Peyer's patch (tissue), 4 donors: ENCODE data around the gene CAMK1. TPM values are rescaled to one million over a fixed set of nuclear protein-coding genes. Genes with fewer than 3 reads are reported as not detected.

Experiments
- DNase-seq, 3 donors: peaks; one replicate each; pipeline ENCODE4 v3.0.0-alpha.2; 2017 to 2019
- H3K27ac ChIP-seq, 4 donors: fragments of 200-600 bp; sonication (generic); one replicate each; pipeline ENCODE4 v1.5.1; 2016 to 2019
- H3K27me3 ChIP-seq, 2 donors: fragments of 200-600 bp; sonication (generic); one replicate each; pipeline ENCODE4 v1.5.1; 2019
- H3K36me3 ChIP-seq, 3 donors: fragments of 200-600 bp; sonication (generic); one replicate each; pipeline ENCODE4 v1.5.1; 2016 to 2019
- H3K4me1 ChIP-seq, 4 donors: fragments of 200-600 bp; sonication (generic); one replicate each; pipeline ENCODE4 v1.5.1; 2016 to 2019
- H3K4me3 ChIP-seq, 4 donors: fragments of 200-600 bp; sonication (generic); 1 replicate in 3 of 4; 2 replicates in 1 of 4; pipeline ENCODE4 v1.5.1; 2016 to 2019; ENCODE audit warnings: mild to moderate bottlenecking in 1 of 4
- H3K9me3 ChIP-seq, 4 donors: fragments of 200-600 bp; sonication (generic); one replicate each; pipeline ENCODE4 v1.5.1; 2016 to 2019; ENCODE audit warnings: mild to moderate bottlenecking in 1 of 4
- POLR2A ChIP-seq, 2 donors: fragments of 450-650 bp; IDR thresholded peaks; one replicate each; pipeline ENCODE4 v1.5.1; 2017; ENCODE audit warnings: antibody characterized with exemption in 2 of 2, mild to moderate bottlenecking in 2 of 2, moderate library complexity in 2 of 2
- total RNA-seq, 4 donors: library from RNA; depleted of rRNA; stranded (reverse); fragments of >200 nt; gene quantifications; one replicate each; pipeline ENCODE4 v1.1.0, GENCODE V29; 2016
- TF ChIP-seq, protein P1 (sequence below), 6 experiments: fragments of 450-650 bp in 4 of 6; fragments of 200-600 bp in 2 of 6; sonication (generic) in 1 of 6; IDR thresholded peaks; one replicate each; pipeline ENCODE4 v1.5.1; 2017 to 2019; ENCODE audit warnings: antibody characterized with exemption in 6 of 6, mild to moderate bottlenecking in 3 of 6, moderate library complexity in 1 of 6

Gene CAMK1
- total RNA-seq, 4 donors from 2014 or later: 5.6 to 51.2 (median 10.4) TPM

DNA sequence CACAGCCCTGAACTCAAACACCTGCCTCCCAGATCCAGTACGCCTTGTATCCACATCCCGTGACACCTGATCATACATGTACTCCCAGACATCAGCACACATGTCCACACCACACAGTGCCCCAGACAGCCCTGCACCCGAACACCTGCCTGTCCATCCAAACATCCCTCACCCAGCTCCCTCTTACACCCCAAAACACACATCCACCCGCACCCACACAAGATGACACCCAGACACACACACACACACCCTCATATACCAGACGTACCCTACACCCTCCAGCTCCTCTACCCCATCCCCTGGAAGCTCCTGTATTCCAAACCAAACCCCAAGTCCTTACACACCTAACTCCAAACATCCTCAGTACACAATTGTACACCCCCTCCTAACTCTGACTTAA is 735 bp downstream of the CAMK1 start:
- H3K36me3 ChIP-seq: no peaks in the 10 kb centered on the region
- peaks cover 0 to 22% (median 6%) of the 10 kb centered on the region in 4 donors for H3K4me1 ChIP-seq
- DNase-seq: no peak
- no peaks in the 10 kb centered on the region for H3K9me3 ChIP-seq
- no peaks in the 10 kb centered on the region for H3K27me3 ChIP-seq
- peak overlapping the region; percentile 29 to 87 (median 76) for H3K27ac ChIP-seq
- no peak for TF ChIP-seq POLR2A (IDR thresholded peaks at IDR 0.05)
- TF ChIP-seq, protein P1, sequence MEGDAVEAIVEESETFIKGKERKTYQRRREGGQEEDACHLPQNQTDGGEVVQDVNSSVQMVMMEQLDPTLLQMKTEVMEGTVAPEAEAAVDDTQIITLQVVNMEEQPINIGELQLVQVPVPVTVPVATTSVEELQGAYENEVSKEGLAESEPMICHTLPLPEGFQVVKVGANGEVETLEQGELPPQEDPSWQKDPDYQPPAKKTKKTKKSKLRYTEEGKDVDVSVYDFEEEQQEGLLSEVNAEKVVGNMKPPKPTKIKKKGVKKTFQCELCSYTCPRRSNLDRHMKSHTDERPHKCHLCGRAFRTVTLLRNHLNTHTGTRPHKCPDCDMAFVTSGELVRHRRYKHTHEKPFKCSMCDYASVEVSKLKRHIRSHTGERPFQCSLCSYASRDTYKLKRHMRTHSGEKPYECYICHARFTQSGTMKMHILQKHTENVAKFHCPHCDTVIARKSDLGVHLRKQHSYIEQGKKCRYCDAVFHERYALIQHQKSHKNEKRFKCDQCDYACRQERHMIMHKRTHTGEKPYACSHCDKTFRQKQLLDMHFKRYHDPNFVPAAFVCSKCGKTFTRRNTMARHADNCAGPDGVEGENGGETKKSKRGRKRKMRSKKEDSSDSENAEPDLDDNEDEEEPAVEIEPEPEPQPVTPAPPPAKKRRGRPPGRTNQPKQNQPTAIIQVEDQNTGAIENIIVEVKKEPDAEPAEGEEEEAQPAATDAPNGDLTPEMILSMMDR (IDR thresholded peaks at IDR 0.05): no peak
- H3K4me3 ChIP-seq: peak overlapping the region; percentile 25 to 74 (median 56)

DNA sequence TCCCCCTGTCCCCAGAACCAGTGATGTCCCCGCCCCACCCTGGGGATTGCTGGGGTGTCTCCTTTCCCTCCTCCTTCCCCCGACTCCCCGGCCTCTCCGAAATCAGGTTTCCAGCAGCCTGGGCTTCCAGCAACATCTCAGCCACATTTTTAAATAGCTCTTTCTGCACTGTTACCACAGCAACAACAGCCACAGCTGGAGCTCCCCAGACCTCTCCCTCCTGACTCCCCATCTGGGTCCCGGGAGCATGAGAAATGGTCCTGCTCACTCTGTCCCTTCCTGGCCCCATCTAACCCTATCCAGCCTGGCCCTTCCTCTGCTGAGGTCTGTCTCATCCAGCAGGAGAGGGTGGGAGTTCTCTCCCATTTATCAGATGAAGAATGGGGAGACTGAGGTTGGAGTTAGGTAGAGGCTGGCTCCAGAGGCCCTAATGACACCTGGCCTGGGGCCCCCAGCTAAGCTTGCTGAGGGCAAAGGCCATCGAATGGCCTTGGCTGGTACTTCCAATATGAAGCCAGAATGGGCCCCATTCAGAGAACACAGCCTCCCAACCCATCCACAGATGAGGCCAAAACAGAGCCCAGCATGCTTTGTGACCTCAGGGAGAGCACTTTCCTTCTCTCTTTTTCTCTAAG is 1.5 kb downstream of the CAMK1 start:
- Histone ChIP-seq H3K4me3 (no peak overlapping the region), H3K9me3 (no peaks in the 10 kb centered on the region), H3K27ac (peak overlapping the region in 1 of 4 donors; percentile 70), H3K36me3 (no peaks in the 10 kb centered on the region), H3K27me3 (no peaks in the 10 kb centered on the region), H3K4me1 (peaks cover 0 to 22% (median 6%) of the 10 kb centered on the region in 4 donors)
- no peak for DNase-seq
- TF ChIP-seq, protein P1 (IDR thresholded peaks at IDR 0.05): no peak
- no peak for TF ChIP-seq POLR2A (IDR thresholded peaks at IDR 0.05)

DNA sequence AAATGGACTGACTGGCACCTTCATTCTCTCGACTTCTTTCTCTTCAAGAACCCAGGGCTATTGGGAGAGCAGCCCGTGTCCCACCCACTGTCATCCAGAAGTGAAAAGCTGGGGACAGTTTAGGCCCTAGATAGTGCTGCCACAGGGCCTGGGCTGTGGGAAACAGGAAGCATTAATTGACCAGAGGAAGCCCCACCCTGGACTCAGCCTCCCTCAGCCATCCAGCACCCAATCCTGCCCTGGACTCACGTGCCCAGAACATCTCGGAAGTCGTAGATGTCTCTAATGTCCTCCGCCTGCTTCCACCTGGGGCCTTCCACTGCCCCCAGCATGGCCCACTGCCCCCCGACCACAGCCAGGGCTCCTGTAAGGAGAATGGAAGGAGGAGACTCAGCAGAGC is 2.3 kb downstream of the CAMK1 start:
- Histone ChIP-seq H3K27me3 (no peaks in the 10 kb centered on the region), H3K4me3 (no peak overlapping the region)
- TF ChIP-seq POLR2A (IDR thresholded peaks at IDR 0.05): no peak
- TF ChIP-seq, protein P1 (IDR thresholded peaks at IDR 0.05): no peak

DNA sequence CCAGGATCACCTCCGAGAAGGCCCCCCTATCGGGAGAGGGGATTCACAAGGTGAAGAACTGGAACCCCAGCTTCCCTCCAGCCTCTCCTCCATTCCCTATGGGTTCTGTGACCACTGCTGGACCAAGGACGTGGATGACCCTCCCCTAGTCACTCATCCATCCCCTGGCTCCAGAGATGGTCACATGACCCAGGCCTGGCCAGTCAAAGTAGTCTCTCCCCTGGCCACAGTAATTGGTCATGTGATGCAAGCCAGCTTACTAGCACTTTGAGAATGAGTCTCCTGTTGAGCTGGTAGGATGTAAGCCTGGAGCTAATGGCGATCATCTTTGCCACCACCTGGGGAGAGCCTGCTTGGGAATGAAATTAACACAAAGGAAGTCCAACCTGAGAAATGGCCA is 3.9 kb downstream of the CAMK1 start:
- Histone ChIP-seq H3K9me3 (no peaks in the 10 kb centered on the region), H3K4me1 (peaks cover 0 to 22% (median 6%) of the 10 kb centered on the region in 4 donors), H3K36me3 (no peaks in the 10 kb centered on the region), H3K27me3 (no peaks in the 10 kb centered on the region), H3K27ac (no peak overlapping the region), H3K4me3 (no peak overlapping the region)
- TF ChIP-seq, protein P1 (IDR thresholded peaks at IDR 0.05): no peak
- no peak for DNase-seq

More for the DNA sequence above, 2.3 kb downstream of the CAMK1 start:
- no peaks in the 10 kb centered on the region for H3K36me3 ChIP-seq
- H3K4me1 ChIP-seq: peaks cover 0 to 22% (median 6%) of the 10 kb centered on the region in 4 donors
- no peaks in the 10 kb centered on the region for H3K9me3 ChIP-seq
- no peak for DNase-seq
- H3K27ac ChIP-seq: peak overlapping the region in 1 of 4 donors; percentile 39

DNA sequence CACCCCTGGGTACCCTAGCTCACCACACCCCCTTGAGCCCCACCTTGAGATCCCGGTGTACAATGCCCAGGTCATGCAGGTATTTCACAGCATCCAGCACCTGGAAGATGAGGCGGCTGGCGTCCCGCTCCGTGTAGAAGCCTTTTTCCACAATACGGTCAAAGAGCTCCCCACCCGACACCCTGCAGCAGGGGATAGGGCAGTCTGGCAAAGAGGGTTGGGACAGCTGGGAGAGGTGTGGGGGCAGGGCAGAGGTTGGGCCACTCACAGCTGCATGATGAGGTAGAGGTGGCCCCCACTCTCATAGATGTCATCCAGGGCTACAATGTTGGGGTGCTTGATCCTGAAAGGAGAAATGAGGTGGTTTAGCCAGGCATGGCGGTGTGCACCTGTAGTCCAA is 6.9 kb downstream of the CAMK1 start:
- H3K27ac ChIP-seq: no peak overlapping the region
- no peaks in the 10 kb centered on the region for H3K27me3 ChIP-seq
- H3K9me3 ChIP-seq: no peaks in the 10 kb centered on the region
- no peaks in the 10 kb centered on the region for H3K4me1 ChIP-seq
- no peak overlapping the region for H3K4me3 ChIP-seq
- DNase-seq: no peak
- TF ChIP-seq, protein P1 (IDR thresholded peaks at IDR 0.05): no peak
- no peak for TF ChIP-seq POLR2A (IDR thresholded peaks at IDR 0.05)
- peaks cover 0 to 27% (median 0%) of the 10 kb centered on the region in 3 donors for H3K36me3 ChIP-seq
